ENCODE results near the gene PDILT. TPM values are rescaled to one million over a fixed set of nuclear protein-coding genes. Genes with fewer than 3 reads are reported as not detected.

The PDILT gene
- total and polyA plus RNA-seq, 2 experiments from 2014 or later: not detected

DNA sequence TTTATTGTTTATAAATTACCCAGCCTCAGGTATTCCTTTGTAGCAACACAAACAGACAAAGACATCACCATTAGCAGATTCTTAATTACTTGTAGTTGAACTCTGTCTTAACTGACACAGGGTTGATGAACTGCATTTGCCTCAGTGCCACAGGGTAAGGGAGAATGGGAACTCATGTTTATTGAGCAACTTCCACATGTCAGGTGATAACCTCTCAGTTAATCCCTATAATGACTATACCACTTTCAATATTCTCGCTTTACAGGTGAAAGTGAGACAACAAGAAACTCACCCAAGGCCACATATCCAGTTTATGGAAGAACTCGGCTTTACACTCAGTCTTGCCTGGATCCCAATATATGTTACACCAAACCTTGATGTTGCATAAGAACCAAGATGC, 8.6 kb downstream of the PDILT start:
- DNase-seq (ENCODE audit: low spot score) (no peak), ATAC-seq (no peak)
- Mint-ChIP-seq H3K27me3 (ENCODE audit: insufficient read depth, low read depth, poor library complexity) (no peaks in the 10 kb centered on the region), H3K4me1 (peaks cover 5% of the 10 kb centered on the region; the same call in 2 of the 3 replicates), H3K4me3 (no peak overlapping the region), H3K36me3 (ENCODE audit: low read depth) (no peaks in the 10 kb centered on the region), H3K9me3 (no peaks in the 10 kb centered on the region), H3K27ac (no peak overlapping the region)
- no peaks in the 10 kb centered on the region for H3K4me1 ChIP-seq (ENCODE audit: insufficient read depth)
- H3K36me3 ChIP-seq (ENCODE audit: insufficient read depth): no peaks in the 10 kb centered on the region
- H3K27me3 ChIP-seq (ENCODE audit: insufficient read depth): no peaks in the 10 kb centered on the region
- no peak overlapping the region for H2AFZ ChIP-seq
- H3K9me2 ChIP-seq (ENCODE audit: insufficient read depth): peaks cover 11% of the 10 kb centered on the region; the same call in 1 of the 2 replicates
- no peaks in the 10 kb centered on the region for H3F3A ChIP-seq (replicated peaks; ENCODE audit: low read depth)
- H3K79me2 ChIP-seq (replicated peaks; ENCODE audit: insufficient read depth): no peaks in the 10 kb centered on the region
- TF ChIP-seq STAT1 (IDR thresholded peaks at IDR 0.05; ENCODE audit: unreplicated experiment) (no peak), CREB1 (CRISPR knock-in tag; IDR thresholded peaks at IDR 0.05; ENCODE audit: low read depth) (no peak), NANOG (IDR thresholded peaks at IDR 0.05; ENCODE audit: borderline replicate concordance) (no peak), EZH2phosphoT487 (IDR thresholded peaks at IDR 0.05; ENCODE audit: unreplicated experiment) (no peak), ZNF114 (CRISPR knock-in tag; IDR thresholded peaks at IDR 0.05) (no peak)
- TF ChIP-seq, protein P1, sequence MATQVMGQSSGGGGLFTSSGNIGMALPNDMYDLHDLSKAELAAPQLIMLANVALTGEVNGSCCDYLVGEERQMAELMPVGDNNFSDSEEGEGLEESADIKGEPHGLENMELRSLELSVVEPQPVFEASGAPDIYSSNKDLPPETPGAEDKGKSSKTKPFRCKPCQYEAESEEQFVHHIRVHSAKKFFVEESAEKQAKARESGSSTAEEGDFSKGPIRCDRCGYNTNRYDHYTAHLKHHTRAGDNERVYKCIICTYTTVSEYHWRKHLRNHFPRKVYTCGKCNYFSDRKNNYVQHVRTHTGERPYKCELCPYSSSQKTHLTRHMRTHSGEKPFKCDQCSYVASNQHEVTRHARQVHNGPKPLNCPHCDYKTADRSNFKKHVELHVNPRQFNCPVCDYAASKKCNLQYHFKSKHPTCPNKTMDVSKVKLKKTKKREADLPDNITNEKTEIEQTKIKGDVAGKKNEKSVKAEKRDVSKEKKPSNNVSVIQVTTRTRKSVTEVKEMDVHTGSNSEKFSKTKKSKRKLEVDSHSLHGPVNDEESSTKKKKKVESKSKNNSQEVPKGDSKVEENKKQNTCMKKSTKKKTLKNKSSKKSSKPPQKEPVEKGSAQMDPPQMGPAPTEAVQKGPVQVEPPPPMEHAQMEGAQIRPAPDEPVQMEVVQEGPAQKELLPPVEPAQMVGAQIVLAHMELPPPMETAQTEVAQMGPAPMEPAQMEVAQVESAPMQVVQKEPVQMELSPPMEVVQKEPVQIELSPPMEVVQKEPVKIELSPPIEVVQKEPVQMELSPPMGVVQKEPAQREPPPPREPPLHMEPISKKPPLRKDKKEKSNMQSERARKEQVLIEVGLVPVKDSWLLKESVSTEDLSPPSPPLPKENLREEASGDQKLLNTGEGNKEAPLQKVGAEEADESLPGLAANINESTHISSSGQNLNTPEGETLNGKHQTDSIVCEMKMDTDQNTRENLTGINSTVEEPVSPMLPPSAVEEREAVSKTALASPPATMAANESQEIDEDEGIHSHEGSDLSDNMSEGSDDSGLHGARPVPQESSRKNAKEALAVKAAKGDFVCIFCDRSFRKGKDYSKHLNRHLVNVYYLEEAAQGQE (IDR thresholded peaks at IDR 0.05; ENCODE audit: unreplicated experiment): no peak
- TF ChIP-seq, protein P2, sequence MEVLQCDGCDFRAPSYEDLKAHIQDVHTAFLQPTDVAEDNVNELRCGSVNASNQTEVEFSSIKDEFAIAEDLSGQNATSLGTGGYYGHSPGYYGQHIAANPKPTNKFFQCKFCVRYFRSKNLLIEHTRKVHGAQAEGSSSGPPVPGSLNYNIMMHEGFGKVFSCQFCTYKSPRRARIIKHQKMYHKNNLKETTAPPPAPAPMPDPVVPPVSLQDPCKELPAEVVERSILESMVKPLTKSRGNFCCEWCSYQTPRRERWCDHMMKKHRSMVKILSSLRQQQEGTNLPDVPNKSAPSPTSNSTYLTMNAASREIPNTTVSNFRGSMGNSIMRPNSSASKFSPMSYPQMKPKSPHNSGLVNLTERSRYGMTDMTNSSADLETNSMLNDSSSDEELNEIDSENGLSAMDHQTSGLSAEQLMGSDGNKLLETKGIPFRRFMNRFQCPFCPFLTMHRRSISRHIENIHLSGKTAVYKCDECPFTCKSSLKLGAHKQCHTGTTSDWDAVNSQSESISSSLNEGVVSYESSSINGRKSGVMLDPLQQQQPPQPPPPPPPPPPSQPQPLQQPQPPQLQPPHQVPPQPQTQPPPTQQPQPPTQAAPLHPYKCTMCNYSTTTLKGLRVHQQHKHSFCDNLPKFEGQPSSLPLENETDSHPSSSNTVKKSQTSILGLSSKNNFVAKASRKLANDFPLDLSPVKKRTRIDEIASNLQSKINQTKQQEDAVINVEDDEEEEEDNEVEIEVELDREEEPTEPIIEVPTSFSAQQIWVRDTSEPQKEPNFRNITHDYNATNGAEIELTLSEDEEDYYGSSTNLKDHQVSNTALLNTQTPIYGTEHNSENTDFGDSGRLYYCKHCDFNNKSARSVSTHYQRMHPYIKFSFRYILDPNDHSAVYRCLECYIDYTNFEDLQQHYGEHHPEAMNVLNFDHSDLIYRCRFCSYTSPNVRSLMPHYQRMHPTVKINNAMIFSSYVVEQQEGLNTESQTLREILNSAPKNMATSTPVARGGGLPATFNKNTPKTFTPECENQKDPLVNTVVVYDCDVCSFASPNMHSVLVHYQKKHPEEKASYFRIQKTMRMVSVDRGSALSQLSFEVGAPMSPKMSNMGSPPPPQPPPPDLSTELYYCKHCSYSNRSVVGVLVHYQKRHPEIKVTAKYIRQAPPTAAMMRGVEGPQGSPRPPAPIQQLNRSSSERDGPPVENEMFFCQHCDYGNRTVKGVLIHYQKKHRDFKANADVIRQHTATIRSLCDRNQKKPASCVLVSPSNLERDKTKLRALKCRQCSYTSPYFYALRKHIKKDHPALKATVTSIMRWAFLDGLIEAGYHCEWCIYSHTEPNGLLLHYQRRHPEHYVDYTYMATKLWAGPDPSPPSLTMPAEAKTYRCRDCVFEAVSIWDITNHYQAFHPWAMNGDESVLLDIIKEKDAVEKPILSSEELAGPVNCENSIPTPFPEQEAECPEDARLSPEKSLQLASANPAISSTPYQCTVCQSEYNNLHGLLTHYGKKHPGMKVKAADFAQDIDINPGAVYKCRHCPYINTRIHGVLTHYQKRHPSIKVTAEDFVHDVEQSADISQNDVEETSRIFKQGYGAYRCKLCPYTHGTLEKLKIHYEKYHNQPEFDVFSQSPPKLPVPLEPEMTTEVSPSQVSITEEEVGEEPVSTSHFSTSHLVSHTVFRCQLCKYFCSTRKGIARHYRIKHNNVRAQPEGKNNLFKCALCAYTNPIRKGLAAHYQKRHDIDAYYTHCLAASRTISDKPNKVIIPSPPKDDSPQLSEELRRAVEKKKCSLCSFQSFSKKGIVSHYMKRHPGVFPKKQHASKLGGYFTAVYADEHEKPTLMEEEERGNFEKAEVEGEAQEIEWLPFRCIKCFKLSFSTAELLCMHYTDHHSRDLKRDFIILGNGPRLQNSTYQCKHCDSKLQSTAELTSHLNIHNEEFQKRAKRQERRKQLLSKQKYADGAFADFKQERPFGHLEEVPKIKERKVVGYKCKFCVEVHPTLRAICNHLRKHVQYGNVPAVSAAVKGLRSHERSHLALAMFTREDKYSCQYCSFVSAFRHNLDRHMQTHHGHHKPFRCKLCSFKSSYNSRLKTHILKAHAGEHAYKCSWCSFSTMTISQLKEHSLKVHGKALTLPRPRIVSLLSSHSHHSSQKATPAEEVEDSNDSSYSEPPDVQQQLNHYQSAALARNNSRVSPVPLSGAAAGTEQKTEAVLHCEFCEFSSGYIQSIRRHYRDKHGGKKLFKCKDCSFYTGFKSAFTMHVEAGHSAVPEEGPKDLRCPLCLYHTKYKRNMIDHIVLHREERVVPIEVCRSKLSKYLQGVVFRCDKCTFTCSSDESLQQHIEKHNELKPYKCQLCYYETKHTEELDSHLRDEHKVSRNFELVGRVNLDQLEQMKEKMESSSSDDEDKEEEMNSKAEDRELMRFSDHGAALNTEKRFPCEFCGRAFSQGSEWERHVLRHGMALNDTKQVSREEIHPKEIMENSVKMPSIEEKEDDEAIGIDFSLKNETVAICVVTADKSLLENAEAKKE (CRISPR knock-in tag; IDR thresholded peaks at IDR 0.05): no peak
- no peaks in the 10 kb centered on the region for H4K20me1 ChIP-seq (replicated peaks; ENCODE audit: insufficient read depth)
- no peak overlapping the region for H3K27ac ChIP-seq (ENCODE audit: low read depth)
- no peak overlapping the region for H3K4me2 ChIP-seq
- no peak overlapping the region for H3K4me3 ChIP-seq
